KMS-11 (cell line): ENCODE measurements around the gene ADSL.

Experiments used
- H2AFZ ChIP-seq: fragments of 200-600 bp; sonication (generic); 2 replicates; pipeline ENCODE4 v1.6.1; 2016; ENCODE audit warnings: antibody characterized with exemption, mixed run types, low read depth
- H3K27ac ChIP-seq: fragments of 200-600 bp; sonication (generic); 2 replicates; pipeline ENCODE4 v1.6.1; 2016; ENCODE audit warnings: mild to moderate bottlenecking, mixed run types
- H3K27me3 ChIP-seq: fragments of 200-600 bp; sonication (generic); 2 replicates; pipeline ENCODE4 v1.6.1; 2017; ENCODE audit warnings: mild to moderate bottlenecking, low read depth, mixed run types, moderate library complexity; ENCODE audit not compliant: insufficient read depth
- H3K36me3 ChIP-seq: fragments of 200-600 bp; sonication (generic); 2 replicates; pipeline ENCODE4 v1.6.1; 2017; ENCODE audit warnings: mild to moderate bottlenecking, mixed run types; ENCODE audit not compliant: insufficient read depth
- H3K4me1 ChIP-seq: fragments of 200-600 bp; sonication (generic); 2 replicates; pipeline ENCODE4 v1.6.1; 2016; ENCODE audit warnings: mild to moderate bottlenecking, low read depth, mixed run types; ENCODE audit not compliant: poor library complexity, severe bottlenecking
- H3K4me2 ChIP-seq: fragments of 200-600 bp; sonication (generic); 2 replicates; pipeline ENCODE4 v1.7.0; 2016; ENCODE audit warnings: mild to moderate bottlenecking, mixed run types
- H3K4me3 ChIP-seq: fragments of 200-600 bp; sonication (generic); IDR thresholded peaks from 2 replicates; pipeline ENCODE4 v1.6.1; 2017; ENCODE audit warnings: low read depth, low read length, mixed read lengths; ENCODE audit not compliant: insufficient read depth
- H3K79me2 ChIP-seq: fragments of 200-600 bp; sonication (generic); 2 replicates; pipeline ENCODE4 v1.6.1; 2016; ENCODE audit warnings: low read depth, mixed run types; ENCODE audit not compliant: insufficient read depth
- H3K9ac ChIP-seq: fragments of 200-600 bp; sonication (generic); 2 replicates; pipeline ENCODE4 v1.6.1; 2016; ENCODE audit warnings: mild to moderate bottlenecking, mixed run types
- H4K20me1 ChIP-seq: fragments of 200-600 bp; sonication (generic); 2 replicates; pipeline ENCODE4 v1.6.1; 2016; ENCODE audit warnings: mild to moderate bottlenecking, mixed run types; ENCODE audit not compliant: insufficient read depth
- TF ChIP-seq, protein P1 (sequence below): fragments of 200-600 bp; sonication (generic); conservative IDR thresholded peaks from 2 replicates; pipeline ENCODE4 v1.6.1; 2017; ENCODE audit warnings: low read depth, mild to moderate bottlenecking, antibody characterized with exemption, low read length, moderate library complexity, mixed read lengths

ADSL gene

DNA sequence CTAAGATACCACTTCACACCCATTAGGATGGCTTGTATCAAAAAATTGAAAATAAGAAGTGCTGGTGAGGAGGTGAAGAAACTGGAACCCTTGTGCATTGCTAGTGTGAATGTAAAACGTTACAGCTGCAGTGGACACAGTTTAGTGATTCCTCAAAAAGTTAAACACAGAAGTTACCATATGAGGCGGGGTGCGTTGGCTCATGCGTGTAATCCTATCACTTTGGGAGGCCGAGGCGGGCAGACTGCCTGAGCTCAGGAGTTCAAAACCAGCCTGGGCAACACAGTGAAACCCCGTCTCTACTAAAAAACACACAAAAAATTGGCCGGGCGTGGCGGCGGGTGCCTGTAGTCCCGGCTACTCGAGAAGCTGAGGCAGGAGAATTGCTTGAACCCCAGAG is 67.6 kb downstream of the ADSL start:
- H3K4me2 ChIP-seq, result no peak overlapping the region
- H3K79me2 ChIP-seq, result no peaks in the 10 kb centered on the region
- H4K20me1 ChIP-seq, result no peaks in the 10 kb centered on the region
- H3K4me1 ChIP-seq, result peaks cover 13% of the 10 kb centered on the region
- H3K4me3 ChIP-seq, result no peak overlapping the region
- no peak overlapping the region for H3K9ac ChIP-seq
- TF ChIP-seq, protein P1, sequence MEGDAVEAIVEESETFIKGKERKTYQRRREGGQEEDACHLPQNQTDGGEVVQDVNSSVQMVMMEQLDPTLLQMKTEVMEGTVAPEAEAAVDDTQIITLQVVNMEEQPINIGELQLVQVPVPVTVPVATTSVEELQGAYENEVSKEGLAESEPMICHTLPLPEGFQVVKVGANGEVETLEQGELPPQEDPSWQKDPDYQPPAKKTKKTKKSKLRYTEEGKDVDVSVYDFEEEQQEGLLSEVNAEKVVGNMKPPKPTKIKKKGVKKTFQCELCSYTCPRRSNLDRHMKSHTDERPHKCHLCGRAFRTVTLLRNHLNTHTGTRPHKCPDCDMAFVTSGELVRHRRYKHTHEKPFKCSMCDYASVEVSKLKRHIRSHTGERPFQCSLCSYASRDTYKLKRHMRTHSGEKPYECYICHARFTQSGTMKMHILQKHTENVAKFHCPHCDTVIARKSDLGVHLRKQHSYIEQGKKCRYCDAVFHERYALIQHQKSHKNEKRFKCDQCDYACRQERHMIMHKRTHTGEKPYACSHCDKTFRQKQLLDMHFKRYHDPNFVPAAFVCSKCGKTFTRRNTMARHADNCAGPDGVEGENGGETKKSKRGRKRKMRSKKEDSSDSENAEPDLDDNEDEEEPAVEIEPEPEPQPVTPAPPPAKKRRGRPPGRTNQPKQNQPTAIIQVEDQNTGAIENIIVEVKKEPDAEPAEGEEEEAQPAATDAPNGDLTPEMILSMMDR, result no peak
- no peak overlapping the region for H2AFZ ChIP-seq
- H3K36me3 ChIP-seq, result no peaks in the 10 kb centered on the region
- no peaks in the 10 kb centered on the region for H3K27me3 ChIP-seq
- no peak overlapping the region for H3K27ac ChIP-seq

DNA sequence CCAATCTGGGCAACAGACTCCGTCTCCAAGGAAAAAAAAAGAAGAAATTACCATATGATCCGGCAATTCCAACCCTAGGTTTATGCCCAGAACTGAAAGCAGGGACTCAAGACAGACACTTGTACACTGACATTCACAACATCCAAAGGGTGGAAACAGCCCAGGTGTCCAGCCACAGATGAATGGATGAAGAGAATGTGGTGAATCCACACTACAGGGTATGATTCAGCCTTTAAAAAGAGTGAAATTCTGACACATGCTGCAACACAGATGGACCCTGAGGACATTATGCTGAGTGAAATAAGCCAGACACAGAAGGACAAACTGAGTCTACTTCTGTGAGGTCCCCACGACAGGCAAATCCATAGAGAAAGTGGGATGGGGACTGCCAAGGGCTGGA is 68.0 kb downstream of the ADSL start:
- Histone ChIP-seq H3K4me2 (no peak overlapping the region), H3K79me2 (no peaks in the 10 kb centered on the region), H3K4me3 (no peak overlapping the region), H3K9ac (no peak overlapping the region), H3K4me1 (peaks cover 13% of the 10 kb centered on the region), H3K27ac (no peak overlapping the region), H3K27me3 (no peaks in the 10 kb centered on the region), H3K36me3 (no peaks in the 10 kb centered on the region), H4K20me1 (no peaks in the 10 kb centered on the region), H2AFZ (no peak overlapping the region)
- TF ChIP-seq, protein P1, result no peak

DNA sequence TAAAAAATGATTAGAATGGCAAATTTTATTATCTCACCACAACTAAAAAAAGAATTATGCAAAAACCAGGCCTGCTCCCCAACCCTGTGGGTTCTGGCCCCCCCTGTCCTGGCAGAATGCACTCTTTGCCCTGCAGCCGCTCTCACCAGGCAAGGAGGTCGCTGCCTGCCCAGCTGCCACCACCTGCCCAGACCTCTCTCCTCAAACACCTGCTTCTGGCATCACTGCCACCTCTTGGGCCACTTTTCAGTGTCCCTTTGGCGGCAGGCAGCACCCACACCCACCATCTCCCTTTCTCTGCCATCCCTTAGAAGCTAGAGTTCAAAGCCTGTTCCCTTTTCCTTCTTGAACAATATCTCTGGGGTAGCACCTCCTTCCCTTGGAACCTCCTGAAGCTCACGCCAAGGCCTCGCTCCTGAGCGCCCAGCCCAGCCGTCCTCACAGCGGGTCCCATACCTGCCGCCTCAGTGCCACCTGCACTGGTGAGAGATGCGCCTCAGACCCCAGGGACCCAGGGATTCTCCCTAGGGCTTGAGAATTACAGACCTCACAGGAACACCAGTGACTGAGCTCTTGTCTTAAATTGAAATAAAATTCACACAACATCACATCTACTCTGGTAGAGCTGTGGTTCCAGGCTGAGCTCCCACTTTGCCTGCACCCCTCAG is 68.7 kb downstream of the ADSL start:
- no peak overlapping the region for H3K27ac ChIP-seq
- no peaks in the 10 kb centered on the region for H3K79me2 ChIP-seq
- no peaks in the 10 kb centered on the region for H3K36me3 ChIP-seq
- H2AFZ ChIP-seq, result no peak overlapping the region
- TF ChIP-seq, protein P1, result no peak
- peaks cover 13% of the 10 kb centered on the region for H3K4me1 ChIP-seq
- H3K4me3 ChIP-seq, result no peak overlapping the region
- H4K20me1 ChIP-seq, result no peaks in the 10 kb centered on the region
- no peak overlapping the region for H3K9ac ChIP-seq
- no peaks in the 10 kb centered on the region for H3K27me3 ChIP-seq
- no peak overlapping the region for H3K4me2 ChIP-seq

DNA sequence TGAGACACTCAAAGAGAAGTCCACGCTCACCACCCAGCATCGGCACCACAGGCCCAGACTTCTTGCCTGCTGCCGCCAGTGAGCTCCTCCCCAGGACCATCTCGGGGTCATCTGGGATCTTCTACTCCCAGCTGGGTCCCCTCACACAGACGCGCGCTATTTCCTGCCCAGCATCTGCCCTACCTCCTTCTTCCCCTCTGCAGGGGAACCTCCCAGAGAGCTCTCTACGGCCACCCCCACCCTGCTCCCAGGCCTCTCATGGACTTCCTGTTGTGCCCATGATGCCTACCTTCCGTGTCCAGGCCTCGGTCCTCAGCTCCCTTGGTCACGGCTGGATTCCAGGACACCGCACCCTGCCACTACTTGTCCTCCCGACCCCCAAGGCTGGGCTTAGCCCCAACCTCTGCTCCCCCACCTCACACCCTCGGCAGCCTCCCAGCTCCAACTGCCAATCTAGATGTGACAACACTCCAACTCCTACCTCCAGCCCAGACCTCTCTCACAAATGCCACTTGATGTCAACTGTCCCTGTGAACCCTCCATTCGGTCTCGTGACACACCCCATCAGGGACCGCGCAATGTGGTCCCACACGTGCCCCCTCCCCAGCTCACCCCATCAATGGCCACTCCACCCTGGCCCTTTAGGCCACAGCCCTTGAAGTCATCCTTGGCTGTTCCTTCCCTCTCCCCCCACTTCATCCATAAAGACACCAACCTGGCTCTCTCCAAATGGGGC is 69.4 kb downstream of the ADSL start:
- no peaks in the 10 kb centered on the region for H3K27me3 ChIP-seq

More for the DNA sequence above, 69.4 kb downstream of the ADSL start:
- no peak overlapping the region for H3K9ac ChIP-seq
- no peak overlapping the region for H3K27ac ChIP-seq
- H4K20me1 ChIP-seq, result no peaks in the 10 kb centered on the region
- H3K79me2 ChIP-seq, result no peaks in the 10 kb centered on the region
- no peak overlapping the region for H3K4me3 ChIP-seq
- TF ChIP-seq, protein P1, result no peak
- H3K4me2 ChIP-seq, result no peak overlapping the region
- H3K4me1 ChIP-seq, result peaks cover 13% of the 10 kb centered on the region
- H3K36me3 ChIP-seq, result no peaks in the 10 kb centered on the region
- no peak overlapping the region for H2AFZ ChIP-seq
